ENCODE data around the gene SUPT3H.

DNA sequence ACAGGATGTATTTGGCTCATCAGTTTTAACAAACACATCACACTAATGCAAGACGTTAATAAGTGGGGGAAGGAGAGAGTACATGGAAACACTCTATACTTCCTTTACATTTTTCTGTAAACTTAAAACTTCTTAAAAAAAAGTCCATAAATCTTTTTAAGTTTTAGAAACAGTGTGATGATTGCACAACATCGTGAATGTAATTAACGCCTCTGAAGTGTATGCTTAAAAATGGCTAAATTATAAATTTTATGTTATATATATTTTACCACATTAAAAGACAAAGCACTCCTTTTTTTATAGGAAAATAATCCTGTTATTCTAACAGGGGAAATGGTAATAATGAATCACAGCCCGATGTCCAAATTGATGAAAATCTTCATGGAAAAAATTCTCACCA, 193.7 kb downstream of the SUPT3H start:
- TF ChIP-seq, protein P1, sequence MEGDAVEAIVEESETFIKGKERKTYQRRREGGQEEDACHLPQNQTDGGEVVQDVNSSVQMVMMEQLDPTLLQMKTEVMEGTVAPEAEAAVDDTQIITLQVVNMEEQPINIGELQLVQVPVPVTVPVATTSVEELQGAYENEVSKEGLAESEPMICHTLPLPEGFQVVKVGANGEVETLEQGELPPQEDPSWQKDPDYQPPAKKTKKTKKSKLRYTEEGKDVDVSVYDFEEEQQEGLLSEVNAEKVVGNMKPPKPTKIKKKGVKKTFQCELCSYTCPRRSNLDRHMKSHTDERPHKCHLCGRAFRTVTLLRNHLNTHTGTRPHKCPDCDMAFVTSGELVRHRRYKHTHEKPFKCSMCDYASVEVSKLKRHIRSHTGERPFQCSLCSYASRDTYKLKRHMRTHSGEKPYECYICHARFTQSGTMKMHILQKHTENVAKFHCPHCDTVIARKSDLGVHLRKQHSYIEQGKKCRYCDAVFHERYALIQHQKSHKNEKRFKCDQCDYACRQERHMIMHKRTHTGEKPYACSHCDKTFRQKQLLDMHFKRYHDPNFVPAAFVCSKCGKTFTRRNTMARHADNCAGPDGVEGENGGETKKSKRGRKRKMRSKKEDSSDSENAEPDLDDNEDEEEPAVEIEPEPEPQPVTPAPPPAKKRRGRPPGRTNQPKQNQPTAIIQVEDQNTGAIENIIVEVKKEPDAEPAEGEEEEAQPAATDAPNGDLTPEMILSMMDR (IDR thresholded peaks at IDR 0.05) = no peak
- no peak for TF ChIP-seq POLR2A (IDR thresholded peaks at IDR 0.05)

Measured in lower leg skin (tissue), 3 donors.